NCI-H1930 (cell line): Measurements from ENCODE around the gene APCDD1L.
"Not testable (repeated sequence)": the region's sequence is repeated elsewhere in the genome, so short reads cannot be mapped to it uniquely, and the experiment has no call there.

Experiments
- DNase-seq, 2 experiments: peaks; one replicate each; lab custom pipeline; 2025; lab: John Stamatoyannopoulos, UW

APCDD1L gene

GRCh38 chr20:58545565-58546415, 30.6 kb upstream of the APCDD1L start:
- no peak for DNase-seq

GRCh38 chr20:58544891-58545290, 29.7 kb upstream of the APCDD1L start:
- no peak for DNase-seq

GRCh38 chr20:58544286-58544685, 29.1 kb upstream of the APCDD1L start:
- no peak for DNase-seq

GRCh38 chr20:58543274-58543673, 28.1 kb upstream of the APCDD1L start:
- DNase-seq, result no peak

- no peak for DNase-seq
Observed at GRCh38 chr20:58542411-58543095, 27.4 kb upstream of the APCDD1L start.

- DNase-seq, result not testable (repeated sequence)
Observed at GRCh38 chr20:58542034-58542410, 26.8 kb upstream of the APCDD1L start.

GRCh38 chr20:58538752-58539151, 23.6 kb upstream of the APCDD1L start:
- no peak for DNase-seq

- DNase-seq, result no peak
Observed at GRCh38 chr20:58537831-58538230, 22.6 kb upstream of the APCDD1L start.

- no peak for DNase-seq
Observed at GRCh38 chr20:58536289-58536688, 21.1 kb upstream of the APCDD1L start.

GRCh38 chr20:58531657-58532056, 16.5 kb upstream of the APCDD1L start:
- no peak for DNase-seq

- no peak for DNase-seq
Observed at GRCh38 chr20:58531063-58531462, 15.9 kb upstream of the APCDD1L start.

- DNase-seq, result no peak
Observed at GRCh38 chr20:58528412-58528811, 13.2 kb upstream of the APCDD1L start.

- DNase-seq, result no peak
Observed at GRCh38 chr20:58526411-58526810, 11.2 kb upstream of the APCDD1L start.

GRCh38 chr20:58524814-58525213, 9.6 kb upstream of the APCDD1L start:
- DNase-seq, result no peak

- no peak for DNase-seq
Observed at GRCh38 chr20:58523971-58524315, 8.7 kb upstream of the APCDD1L start.

- no peak for DNase-seq
Observed at GRCh38 chr20:58523072-58523970, 8.1 kb upstream of the APCDD1L start.

- no peak for DNase-seq
Observed at GRCh38 chr20:58522666-58523065, 7.5 kb upstream of the APCDD1L start.

- no peak for DNase-seq
Observed at GRCh38 chr20:58521763-58522162, 6.6 kb upstream of the APCDD1L start.

GRCh38 chr20:58519940-58520712, 4.9 kb upstream of the APCDD1L start:
- DNase-seq, result no peak

- DNase-seq, result no peak
Observed at GRCh38 chr20:58518896-58519593, 3.8 kb upstream of the APCDD1L start.

GRCh38 chr20:58518387-58518786, 3.2 kb upstream of the APCDD1L start:
- DNase-seq, result no peak
